ENCODE measurements around the gene EGR4. TPM values are rescaled to one million over a fixed set of nuclear protein-coding genes. Genes with fewer than 3 reads are reported as not detected.
A peak's percentile ranks its signal among the peaks of the same experiment; 100 is the strongest.

The EGR4 gene
- total and polyA plus RNA-seq, 2 experiments from 2014 or later, result 0.06 to 0.31 TPM

DNA sequence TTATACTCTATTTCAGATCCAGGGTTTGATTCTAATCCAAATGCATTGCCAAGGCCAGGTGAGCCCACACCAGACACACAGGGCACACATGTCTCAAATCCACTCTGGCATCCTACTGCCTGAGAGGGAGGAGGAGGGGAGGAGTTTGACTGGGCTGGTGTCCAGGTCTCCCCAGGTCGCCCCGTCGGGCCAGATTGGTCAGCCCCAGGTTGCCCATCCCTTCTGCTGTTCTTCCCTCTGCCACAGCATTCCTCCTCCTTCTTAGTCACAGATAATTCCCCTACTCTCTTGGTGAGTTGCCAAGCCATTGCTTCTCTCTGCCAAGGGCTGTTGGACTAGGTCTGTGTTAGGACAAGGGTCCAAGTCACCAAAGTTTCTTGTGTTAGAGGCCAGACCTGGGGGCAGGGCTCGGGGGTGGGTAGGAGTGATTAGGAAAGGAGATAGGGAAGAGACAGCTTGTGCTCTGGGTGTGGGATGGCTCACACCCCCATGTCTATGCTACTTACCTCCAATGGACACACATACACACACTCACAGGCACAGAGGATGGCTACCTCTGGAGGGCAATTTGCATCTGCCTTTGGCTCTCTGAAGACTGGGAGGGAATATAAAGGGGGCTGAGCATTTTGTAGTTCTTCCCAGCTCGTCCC is 2.5 kb upstream of the EGR4 start:
- no peaks in the 10 kb centered on the region for H3K4me1 ChIP-seq (ENCODE audit: low read depth)
- TF ChIP-seq, protein P1, sequence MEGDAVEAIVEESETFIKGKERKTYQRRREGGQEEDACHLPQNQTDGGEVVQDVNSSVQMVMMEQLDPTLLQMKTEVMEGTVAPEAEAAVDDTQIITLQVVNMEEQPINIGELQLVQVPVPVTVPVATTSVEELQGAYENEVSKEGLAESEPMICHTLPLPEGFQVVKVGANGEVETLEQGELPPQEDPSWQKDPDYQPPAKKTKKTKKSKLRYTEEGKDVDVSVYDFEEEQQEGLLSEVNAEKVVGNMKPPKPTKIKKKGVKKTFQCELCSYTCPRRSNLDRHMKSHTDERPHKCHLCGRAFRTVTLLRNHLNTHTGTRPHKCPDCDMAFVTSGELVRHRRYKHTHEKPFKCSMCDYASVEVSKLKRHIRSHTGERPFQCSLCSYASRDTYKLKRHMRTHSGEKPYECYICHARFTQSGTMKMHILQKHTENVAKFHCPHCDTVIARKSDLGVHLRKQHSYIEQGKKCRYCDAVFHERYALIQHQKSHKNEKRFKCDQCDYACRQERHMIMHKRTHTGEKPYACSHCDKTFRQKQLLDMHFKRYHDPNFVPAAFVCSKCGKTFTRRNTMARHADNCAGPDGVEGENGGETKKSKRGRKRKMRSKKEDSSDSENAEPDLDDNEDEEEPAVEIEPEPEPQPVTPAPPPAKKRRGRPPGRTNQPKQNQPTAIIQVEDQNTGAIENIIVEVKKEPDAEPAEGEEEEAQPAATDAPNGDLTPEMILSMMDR (IDR thresholded peaks at IDR 0.05; ENCODE audit: low read depth, low read length), result no peak
- H3K36me3 ChIP-seq, result no peaks in the 10 kb centered on the region
- H3K27ac ChIP-seq, result no peak overlapping the region
- no peak overlapping the region for H3K4me3 ChIP-seq
- peaks cover 93% of the 10 kb centered on the region for H3K27me3 ChIP-seq
- H3K9me3 ChIP-seq (ENCODE audit: low read depth), result no peaks in the 10 kb centered on the region
- peak in 1 of 2 donors; percentile 46 for DNase-seq (ENCODE audit: low read depth in 1 of 2, low spot score in 1 of 2)

- TF ChIP-seq, protein P1 (IDR thresholded peaks at IDR 0.05; ENCODE audit: low read depth, low read length), result no peak
- Histone ChIP-seq H3K27me3 (peaks cover 95% of the 10 kb centered on the region), H3K27ac (no peak overlapping the region), H3K4me1 (ENCODE audit: low read depth) (no peaks in the 10 kb centered on the region), H3K9me3 (ENCODE audit: low read depth) (no peaks in the 10 kb centered on the region), H3K36me3 (no peaks in the 10 kb centered on the region), H3K4me3 (no peak overlapping the region)
- DNase-seq (ENCODE audit: low read depth in 1 of 2, low spot score in 1 of 2), result no peak
These were observed 891 bp upstream of the EGR4 start for GRCh38 chr2:73294239-73294638.

DNA sequence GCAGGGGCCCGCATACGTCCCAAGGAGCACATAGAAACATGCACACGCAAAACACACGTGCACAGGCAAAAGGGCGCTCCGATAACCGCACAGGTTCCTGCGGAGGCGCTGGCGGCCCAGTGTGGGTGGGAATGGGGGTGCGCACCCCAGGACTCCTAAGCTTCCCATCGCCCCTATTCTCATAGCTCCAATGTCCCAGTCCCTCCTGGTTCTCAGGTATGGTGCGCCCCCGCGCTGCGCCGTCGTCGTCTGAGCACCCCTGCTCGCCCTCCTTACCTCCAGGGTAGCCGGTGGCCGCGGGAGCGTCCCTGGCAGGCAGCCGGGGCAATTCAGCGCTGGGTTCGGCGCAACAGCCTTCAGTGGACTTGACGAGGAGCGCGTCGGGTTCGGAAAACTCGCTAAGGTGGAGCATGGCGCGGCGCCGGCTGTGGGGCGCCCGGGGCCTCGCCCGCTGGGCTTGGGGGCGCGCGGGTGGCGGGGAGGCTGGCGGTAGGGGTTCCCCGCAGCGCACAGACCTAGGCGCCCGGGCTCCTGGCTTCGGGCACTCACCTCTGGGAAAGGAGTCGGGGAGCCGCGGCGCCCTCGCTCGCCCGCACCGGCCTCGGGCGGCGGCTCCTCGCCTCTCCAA is 328 bp downstream of the EGR4 start:
- TF ChIP-seq, protein P1 (IDR thresholded peaks at IDR 0.05; ENCODE audit: low read depth, low read length), result no peak
- H3K4me1 ChIP-seq (ENCODE audit: low read depth), result no peaks in the 10 kb centered on the region
- peaks cover 100% of the 10 kb centered on the region for H3K27me3 ChIP-seq
- no peak for DNase-seq (ENCODE audit: low read depth in 1 of 2, low spot score in 1 of 2)
- no peak overlapping the region for H3K27ac ChIP-seq
- H3K9me3 ChIP-seq (ENCODE audit: low read depth), result no peaks in the 10 kb centered on the region
- no peaks in the 10 kb centered on the region for H3K36me3 ChIP-seq
- peak overlapping the region; percentile 43 for H3K4me3 ChIP-seq

- no peak for DNase-seq (ENCODE audit: low read depth in 1 of 2, low spot score in 1 of 2)
- no peak overlapping the region for H3K4me3 ChIP-seq
These were observed 937 bp downstream of the EGR4 start for GRCh38 chr2:73292316-73292905.

GRCh38 chr2:73291461-73292315 is 1.7 kb downstream of the EGR4 start:
- TF ChIP-seq, protein P1 (IDR thresholded peaks at IDR 0.05; ENCODE audit: low read depth, low read length), result no peak
- Histone ChIP-seq H3K4me1 (ENCODE audit: low read depth) (no peaks in the 10 kb centered on the region), H3K27me3 (peaks cover 100% of the 10 kb centered on the region), H3K27ac (no peak overlapping the region), H3K36me3 (no peaks in the 10 kb centered on the region), H3K4me3 (peak overlapping the region; percentile 4), H3K9me3 (ENCODE audit: low read depth) (no peaks in the 10 kb centered on the region)
- peak in 1 of 2 donors; percentile 17 for DNase-seq (ENCODE audit: low read depth in 1 of 2, low spot score in 1 of 2)

More at GRCh38 chr2:73292316-73292905, 937 bp downstream of the EGR4 start:
- Histone ChIP-seq H3K27me3 (peaks cover 100% of the 10 kb centered on the region), H3K36me3 (no peaks in the 10 kb centered on the region), H3K4me1 (ENCODE audit: low read depth) (no peaks in the 10 kb centered on the region), H3K9me3 (ENCODE audit: low read depth) (no peaks in the 10 kb centered on the region), H3K27ac (no peak overlapping the region)
- TF ChIP-seq, protein P1 (IDR thresholded peaks at IDR 0.05; ENCODE audit: low read depth, low read length), result no peak
